Keratinocyte (primary cell): ENCODE measurements around the gene CD27.

Source experiments
- CTCF ChIP-seq, 3 experiments: IDR thresholded peaks in 1 of 3; conservative IDR thresholded peaks in 1 of 3; optimal IDR thresholded peaks in 1 of 3; 2 replicates in 2 of 3; 3 replicates in 1 of 3; pipeline versions ENCODE3 to v1.5.1; 2011; ENCODE audit warnings: low read length in 3 of 3, mild to moderate bottlenecking in 3 of 3, moderate library complexity in 2 of 3, control low read depth in 1 of 3, inconsistent platforms in 1 of 3; ENCODE audit not compliant: insufficient read depth in 2 of 3; ENCODE audit errors: extremely low read depth in 1 of 3
- EZH2 ChIP-seq: IDR thresholded peaks from one replicate; pipeline ENCODE4 v1.6.1; 2012; ENCODE audit warnings: inconsistent platforms, mild to moderate bottlenecking, low read length, moderate library complexity

GRCh38 chr12:6442836-6443235, 1.9 kb upstream of the CD27 start:
- no peak for TF ChIP-seq CTCF (optimal IDR thresholded peaks at IDR 0.05 in 1 of 3, IDR thresholded peaks at IDR 0.05 in 1 of 3, conservative IDR thresholded peaks at IDR 0.05 in 1 of 3; ENCODE audit: extremely low read depth in 1 of 3, insufficient read depth in 2 of 3, low read length in 3 of 3)
- no peak for TF ChIP-seq EZH2
